A549 treated with AZD2906 at 1 μM for 4 hours (cell line): ENCODE results near the gene OR1A2. TPM values are rescaled to one million over a fixed set of nuclear protein-coding genes. Genes with fewer than 3 reads are reported as not detected.

Source experiments
- total RNA-seq: library from RNA; stranded (reverse); fragments of 200-300 nt; extraction: Qiagen RNA extraction; gene quantifications from 5 replicates; pipeline ENCODE4 v1.2.3, GENCODE V29; 2022

Gene OR1A2, protein sequence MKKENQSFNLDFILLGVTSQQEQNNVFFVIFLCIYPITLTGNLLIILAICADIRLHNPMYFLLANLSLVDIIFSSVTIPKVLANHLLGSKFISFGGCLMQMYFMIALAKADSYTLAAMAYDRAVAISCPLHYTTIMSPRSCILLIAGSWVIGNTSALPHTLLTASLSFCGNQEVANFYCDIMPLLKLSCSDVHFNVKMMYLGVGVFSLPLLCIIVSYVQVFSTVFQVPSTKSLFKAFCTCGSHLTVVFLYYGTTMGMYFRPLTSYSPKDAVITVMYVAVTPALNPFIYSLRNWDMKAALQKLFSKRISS
- total RNA-seq, result not detected in 5 replicates

DNA sequence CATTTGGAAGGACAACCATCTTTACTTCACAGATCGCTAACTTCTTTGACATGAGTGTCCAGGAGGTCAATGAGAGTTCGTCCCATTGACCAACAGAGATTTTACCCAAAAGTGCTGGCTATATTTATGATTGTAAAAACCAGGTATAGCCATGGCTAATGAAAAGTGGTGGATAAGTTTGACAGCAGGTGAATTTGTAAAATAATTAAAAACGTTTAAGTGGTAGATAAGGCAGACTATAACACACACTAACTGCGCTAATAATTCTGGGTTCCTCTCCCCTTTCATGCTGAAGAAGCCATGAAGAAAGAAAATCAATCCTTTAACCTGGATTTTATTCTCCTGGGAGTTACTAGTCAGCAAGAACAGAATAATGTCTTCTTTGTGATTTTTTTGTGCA lies at the start of gene OR1A2:
Gene OR1A2, plus strand, starts transcription at position 301 of the 400 bp plus-strand sequence. Its CDS starts 0 bp downstream, at position 301.

DNA sequence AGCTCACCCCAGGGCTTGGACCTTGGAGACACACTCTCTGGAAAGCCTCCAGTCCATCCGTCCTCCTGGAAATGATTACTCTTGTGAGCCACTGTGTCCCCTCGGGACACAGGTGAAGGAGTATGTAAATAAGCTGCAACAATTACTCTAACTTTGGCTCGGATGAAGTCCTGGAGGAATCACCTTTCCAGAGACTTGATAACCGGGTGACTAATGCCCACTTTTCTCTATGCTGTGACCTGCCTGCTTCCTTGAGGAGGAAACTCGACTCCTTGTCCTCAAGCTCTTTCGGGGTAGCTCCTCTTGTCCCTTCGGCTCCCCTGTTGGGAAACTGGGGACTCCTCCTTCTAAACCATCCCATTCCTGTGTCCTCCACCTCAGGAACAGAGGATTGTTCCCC lies 10.0 kb downstream of the OR1A2 start, which contains the start of gene OR1A1:
Gene OR1A1, plus strand, starts transcription at position 301 of the 400 bp plus-strand sequence. CDS start 7,954 bp downstream, outside the sequence.

Other genes starting within 250 kb of the OR1A2 start
- not detected in 5 replicates for gene OR1D5, start 133.9 kb upstream of the OR1A2 start, total RNA-seq
- not detected in 5 replicates for gene OR1D2, start 93.1 kb upstream of the OR1A2 start, total RNA-seq
- gene OR1G1, start 70.0 kb upstream of the OR1A2 start, total RNA-seq, result not detected in 5 replicates
- not detected in 5 replicates for gene OR1A1, start 10.1 kb downstream of the OR1A2 start, total RNA-seq
- not detected in 5 replicates for gene OR3A1, start 100.8 kb downstream of the OR1A2 start, total RNA-seq
- gene OR3A2, start 188.8 kb downstream of the OR1A2 start, total RNA-seq, result not detected in 5 replicates
- not detected in 5 replicates for gene OR1E1, start 200.9 kb downstream of the OR1A2 start, total RNA-seq
- not detected in 5 replicates for gene OR3A3, start 213.9 kb downstream of the OR1A2 start, total RNA-seq
- not detected in 5 replicates for gene OR1E2, start 236.3 kb downstream of the OR1A2 start, total RNA-seq